GM18870 (cell line): ENCODE data around the gene KSR2.
"Not testable (repeated sequence)": the region's sequence is repeated elsewhere in the genome, so short reads cannot be mapped to it uniquely, and the experiment has no call there.

Source experiments
- ATAC-seq: cut with Tn5 transposase; IDR thresholded peaks from one replicate; pipeline ENCODE4 v1.9.1; 2021; ENCODE audit warnings: moderate library complexity; ENCODE audit not compliant: unreplicated experiment

The KSR2 gene

DNA sequence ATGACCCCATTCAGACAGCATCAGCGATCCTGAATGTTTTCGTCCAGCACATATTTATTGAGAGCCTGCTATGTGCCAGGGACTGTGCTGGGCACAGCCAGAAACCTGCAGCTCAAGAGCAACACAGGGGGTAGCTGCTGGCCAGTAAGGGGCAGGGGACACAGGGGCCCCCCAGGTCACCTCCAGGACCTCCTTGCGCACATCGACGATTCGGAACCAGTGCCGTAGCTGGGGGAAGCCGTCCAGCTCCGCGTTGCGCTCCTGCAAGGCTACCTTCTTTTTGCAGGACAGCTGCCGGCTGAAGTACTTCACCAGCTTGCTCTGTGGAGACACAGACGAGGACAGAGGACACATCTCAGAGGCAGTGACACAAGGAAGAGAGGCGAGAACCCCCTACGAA is 108.7 kb downstream of the KSR2 start:
- no peak for ATAC-seq

DNA sequence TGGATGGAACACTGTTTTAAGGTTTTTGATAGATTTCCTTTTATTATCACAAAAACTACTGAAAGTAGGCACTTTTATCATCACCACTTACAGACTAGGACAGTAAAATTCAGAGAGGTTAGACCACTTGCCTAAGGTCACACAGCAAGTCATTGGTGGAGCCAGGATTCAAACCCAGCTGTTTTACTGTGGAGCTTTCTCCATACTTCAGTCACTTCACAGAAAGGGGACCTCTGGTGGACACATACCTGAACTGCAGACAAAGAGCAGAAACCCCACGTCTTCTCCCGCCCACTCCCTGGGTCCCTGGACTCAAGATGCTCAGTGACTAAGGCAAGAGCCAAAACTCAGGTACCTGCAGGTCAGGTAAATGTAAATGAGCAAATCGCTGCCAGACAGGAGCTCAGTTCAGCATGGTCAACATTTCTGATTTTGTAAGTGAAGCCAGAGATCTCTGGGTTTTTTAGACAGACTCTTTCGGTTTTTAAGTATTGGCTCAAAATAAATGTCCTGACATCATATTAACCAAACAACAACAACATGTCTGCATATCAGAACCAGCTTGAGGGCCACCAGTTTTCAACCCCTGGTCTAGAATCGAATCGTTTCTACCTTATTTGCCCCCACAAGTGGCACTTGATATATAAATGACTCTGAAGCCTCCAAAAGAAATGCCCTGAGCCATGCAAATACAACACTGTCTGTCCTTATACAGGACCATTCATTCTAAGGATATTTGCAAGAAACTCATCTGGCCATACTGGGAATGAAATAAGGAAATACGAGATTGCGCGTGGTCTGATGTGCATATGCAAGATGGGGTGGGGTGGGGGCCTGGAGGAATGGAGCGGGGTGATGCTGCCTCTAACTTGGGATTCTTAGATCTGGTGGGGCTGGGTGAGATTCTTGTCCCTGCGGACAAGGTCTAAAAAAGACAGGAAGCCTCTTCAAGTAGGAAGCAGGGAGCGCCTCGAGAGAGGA is 110.9 kb downstream of the KSR2 start:
- no peak for ATAC-seq

DNA sequence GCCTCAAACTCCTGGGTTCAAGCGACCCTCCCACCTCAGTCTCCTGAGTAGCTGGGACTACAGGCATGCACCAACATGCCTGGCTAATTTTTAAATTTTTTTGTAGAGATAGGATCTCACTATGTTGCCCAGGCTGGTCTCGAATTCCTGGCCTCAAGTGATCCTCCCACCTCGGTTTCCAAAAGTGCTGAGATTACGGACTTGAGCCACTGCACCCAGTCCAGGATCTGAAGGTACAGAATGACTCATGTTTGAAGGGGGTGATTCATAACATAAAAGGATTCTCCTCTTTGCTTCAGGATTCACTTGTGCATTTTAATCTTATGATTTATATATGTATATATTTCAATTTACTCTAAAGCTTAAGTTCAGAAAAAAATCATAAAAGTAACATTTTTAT is 111.7 kb downstream of the KSR2 start:
- not testable (repeated sequence) for ATAC-seq

DNA sequence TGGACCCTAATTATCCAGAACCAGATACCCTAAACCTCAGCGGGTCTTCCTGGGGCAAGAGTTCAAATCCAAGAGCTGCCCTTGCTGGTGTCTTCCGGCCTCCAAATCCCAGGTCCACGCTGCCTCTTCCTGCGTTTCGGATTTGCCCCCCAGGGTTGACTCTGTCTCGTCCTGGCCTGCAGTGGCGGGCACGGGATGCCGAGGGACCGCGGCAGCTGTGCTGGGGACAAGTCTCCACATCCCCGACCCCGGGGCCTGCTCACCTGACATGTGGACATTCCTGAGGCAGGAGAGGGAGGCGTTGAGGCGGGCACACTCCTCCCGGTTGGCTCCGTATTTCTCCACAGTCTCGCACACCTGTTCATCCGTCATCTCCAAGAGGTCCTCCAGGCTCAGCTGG is 113.6 kb downstream of the KSR2 start:
- ATAC-seq = no peak

DNA sequence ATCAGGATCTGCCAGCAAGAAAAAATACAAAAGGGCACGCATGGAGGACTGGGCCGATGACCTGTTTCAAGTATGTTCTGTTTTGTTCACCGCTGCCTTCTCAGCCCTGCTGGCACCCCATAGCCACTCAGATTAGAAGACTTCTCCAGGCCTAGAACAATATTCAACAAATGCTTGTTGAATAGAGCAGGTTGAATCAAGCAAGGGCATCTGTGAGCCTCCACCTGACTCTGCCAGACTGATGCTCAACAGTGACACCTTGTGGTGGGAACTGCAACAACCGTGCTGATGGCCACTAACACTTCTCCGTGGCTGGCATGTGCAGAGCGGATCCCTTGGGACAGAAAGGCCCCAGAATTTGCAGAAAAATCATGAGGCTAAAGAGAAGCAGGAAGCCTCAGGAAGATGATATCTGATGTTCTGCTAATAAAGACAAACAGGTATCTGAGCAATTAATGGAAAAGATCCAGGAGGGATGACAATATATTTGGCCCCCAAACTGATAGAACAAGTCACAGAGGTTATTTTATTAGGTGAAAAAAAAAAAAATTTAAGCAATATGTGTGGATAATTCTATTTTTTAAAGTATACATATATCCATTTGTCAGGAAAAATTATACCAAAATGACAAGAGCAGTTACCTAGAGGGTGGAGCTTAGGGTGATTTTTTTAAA is 114.3 kb downstream of the KSR2 start:
- no peak for ATAC-seq

DNA sequence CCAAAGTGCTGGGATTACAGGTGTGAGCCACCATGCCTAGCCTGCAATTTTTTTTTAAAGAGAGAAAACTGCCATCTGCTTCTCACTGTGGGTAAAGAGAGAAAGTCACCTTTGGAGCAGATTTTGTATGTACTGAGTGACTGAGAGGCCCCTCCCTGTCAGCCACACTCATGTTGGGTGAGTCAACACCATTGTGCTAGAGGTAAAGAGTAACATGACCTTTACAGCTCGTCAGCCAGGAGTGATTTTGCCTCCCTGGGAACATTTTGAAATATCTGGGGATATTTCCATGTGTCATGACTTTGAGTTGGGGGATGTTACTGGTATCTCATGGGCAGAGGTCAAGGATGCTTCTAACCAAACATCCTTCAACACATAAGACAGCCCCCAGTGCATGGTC is 115.2 kb downstream of the KSR2 start:
- no peak for ATAC-seq

DNA sequence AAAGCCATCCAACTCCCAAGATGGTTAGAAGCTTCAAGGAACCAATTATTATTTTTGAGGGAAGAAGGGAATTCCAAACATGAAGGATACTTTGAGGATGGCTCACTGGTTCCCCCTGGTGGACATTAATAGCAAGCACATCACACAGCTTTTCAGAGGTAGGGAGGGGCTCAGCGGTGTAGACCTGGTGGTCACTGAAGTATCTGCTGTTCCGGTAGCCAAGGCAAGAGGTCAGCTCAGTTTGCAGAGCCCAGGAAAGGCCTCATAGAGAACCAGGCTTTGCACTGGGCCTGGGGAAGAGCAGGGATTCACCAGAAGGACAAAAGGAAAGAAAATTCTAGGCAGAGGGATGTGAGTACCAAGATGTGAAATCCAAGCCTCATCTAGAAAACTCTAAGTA is 118.7 kb downstream of the KSR2 start:
- no peak for ATAC-seq

DNA sequence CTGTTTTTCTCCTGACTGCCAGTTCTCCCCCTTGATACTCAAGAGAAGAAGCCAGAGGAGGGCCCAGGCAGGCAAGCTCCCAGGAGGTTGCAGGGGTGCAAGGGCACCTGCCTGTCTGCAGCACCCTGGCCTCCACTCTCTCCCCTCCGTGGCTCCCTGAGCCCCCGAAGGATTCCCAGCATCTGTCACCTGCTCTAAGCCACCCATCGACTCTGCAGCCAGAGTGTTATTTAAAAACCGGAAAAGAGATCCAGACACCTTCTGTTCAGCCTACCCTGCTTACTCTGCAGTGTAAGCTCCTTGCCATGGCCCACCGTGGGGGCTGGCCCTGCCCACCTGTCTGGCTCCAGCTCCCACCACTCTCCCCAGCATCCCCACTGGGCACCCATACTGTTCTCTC is 121.4 kb downstream of the KSR2 start:
- no peak for ATAC-seq

DNA sequence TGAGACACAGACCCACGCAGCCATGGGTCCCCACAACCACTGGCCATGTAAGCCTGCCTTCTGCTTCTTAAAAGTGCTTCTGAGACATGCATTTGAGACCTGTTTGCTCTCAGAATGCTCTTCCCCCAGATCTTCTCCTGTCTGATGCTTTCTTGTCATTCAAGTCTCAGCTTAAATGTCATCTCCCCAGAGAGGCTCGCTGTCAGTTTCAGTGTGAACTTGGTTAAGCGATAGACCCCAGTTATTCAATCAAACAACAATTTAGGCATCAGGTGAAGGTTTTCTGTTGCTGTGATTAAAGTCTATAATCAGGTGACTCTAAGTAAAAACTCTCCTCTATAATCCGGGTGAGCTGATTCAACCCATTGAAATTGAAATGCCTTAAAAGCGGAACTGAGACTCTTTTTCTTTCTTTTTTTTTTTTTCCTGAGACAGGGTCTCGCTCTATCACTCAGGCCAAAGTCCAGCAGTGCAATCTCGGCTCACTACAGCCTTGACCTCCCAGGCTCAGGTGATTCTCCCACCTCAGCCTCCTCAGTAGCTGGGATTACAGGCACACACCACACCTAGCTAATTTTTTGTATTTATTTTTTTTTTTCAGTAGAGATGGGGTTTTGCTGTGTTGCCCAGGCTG is 123.4 kb downstream of the KSR2 start:
- ATAC-seq = no peak

DNA sequence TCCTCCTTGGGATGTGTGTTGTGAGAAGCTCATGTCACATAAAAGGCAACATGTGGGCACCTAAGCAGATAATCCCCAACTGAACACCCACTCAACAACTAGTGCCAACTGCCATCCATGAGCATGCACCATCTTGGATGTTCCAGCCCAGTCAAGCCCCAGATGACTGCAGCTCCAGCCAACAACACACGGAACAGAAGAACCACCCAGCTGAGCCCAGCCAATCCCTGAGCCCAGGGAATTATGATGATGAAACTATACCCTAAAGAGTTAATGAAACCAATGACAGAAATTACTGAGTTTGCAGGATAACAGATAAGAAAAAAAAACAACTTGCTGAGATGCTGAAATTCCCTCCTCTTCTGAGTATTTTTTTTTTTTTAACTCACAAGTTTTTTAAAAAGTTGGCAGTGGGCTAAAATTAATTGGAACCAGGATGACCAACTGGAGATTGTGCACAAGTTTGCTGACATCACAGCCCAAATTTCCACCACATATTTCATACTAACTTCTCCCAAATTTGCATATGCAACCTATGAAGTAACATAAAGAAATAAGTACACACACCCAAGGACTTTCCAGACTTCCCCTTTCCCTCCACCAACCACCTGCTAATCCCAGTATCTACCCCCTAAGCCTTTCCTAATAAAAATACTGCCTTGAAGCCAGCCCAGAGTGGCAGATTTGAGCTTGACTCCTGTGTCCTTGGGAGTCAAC is 124.5 kb downstream of the KSR2 start:
- ATAC-seq = no peak

DNA sequence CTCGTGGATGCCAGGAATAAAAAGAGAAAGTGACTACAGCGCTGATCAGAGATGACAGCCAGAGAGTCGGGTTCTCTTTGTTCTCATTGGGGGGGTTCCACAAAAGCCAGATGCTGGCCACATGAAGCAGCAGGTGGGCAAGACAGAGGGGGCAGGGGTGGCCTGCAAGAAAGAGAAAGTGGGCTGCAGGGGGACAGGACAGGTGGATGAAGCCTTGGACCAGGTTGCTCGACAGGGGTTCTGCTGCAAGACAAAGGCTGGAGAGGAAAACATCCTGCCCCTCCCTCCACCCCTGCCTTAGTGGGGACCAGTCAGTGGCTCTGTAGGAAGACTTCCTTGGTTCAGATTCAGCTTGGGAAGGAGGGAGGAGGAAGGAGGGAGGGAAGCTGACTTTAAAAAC is 126.2 kb downstream of the KSR2 start:
- no peak for ATAC-seq

DNA sequence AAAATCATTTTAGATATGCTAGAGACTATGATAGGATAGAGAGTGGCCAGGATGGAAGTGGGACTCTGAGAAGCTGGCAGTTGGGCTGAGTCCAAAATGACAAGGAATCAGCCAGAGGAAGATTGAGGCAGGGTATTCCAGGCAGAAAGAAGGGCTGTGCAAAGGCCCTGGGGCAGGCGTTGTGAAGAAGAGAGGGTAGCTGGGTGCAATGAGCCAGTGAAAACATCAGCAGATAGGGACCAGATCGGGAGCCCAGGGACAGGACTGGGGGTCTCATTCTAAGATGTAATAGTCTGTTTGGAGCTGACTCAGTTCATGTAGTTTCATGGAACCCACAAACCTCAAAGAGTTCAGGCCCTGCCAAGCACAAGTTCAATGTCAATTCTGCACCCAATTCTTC is 126.6 kb downstream of the KSR2 start:
- no peak for ATAC-seq

DNA sequence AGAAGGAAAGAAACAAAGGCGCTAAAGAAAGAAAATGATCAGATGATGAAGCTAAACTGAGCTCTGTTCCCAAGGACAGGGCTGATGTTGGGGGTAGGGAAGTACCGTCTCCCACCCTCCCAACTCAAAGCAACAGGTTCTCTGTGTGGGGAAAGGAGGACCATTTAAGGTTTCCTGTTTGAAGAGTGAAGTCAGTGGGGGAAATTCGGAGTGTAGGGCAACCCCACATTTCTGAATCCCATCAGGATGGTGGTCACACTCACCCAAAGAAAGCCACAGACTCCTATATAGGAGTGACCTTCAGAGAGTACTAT is 131.1 kb downstream of the KSR2 start:
- no peak for ATAC-seq

DNA sequence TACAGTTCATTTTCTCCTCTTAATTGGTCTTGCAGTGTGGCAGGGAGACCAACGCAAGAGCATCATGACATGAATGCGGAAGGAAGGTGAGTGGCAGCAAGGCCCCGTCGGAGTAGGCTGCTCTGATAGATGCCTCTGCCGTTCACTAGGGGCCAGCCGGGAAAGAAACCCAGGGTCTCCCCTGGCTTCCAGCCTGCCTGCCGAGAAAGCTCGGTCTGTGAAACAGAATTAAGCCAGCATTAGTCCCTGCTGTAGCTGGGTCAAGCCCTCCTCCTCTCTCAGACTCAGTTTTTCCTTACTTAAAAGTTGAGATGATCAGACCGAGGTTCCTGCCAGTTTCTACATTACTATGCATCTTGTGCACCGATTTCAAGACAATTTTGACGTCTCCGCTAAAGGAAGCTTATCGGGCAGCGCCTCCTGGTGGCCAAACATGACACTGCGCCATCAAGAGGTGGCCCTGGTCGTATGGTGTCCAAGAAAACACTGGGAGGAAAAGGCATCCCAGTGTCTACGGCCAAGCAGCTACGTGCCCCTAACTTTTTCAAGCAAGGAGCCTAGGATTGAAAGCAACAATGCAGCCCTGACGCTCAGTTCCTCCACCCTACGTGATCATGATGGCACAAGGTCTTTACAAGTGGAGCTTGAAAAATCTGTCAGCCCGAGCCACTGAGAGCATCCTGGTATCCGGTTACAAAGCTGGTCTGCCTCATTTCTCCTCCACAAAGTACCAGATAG is 131.6 kb downstream of the KSR2 start:
- ATAC-seq = no peak

DNA sequence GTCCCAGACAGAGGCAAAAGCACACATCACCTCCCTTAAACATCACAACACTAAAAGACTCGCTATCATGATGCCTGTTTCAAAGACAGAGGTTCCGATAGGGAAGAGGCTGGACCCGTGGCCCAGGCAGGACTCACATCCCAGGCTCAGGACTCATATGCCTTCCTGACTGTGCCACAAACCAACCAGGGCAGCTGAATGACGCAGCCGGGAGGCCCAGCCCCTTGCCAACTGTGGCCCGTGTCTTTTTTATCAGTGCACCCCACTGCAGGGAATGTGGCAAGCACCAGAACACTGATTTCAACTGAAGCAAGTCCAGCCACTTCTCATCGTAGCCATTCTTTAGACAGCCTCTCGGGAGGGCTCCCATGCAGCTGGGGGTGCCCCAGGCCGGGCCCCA is 132.3 kb downstream of the KSR2 start:
- no peak for ATAC-seq

DNA sequence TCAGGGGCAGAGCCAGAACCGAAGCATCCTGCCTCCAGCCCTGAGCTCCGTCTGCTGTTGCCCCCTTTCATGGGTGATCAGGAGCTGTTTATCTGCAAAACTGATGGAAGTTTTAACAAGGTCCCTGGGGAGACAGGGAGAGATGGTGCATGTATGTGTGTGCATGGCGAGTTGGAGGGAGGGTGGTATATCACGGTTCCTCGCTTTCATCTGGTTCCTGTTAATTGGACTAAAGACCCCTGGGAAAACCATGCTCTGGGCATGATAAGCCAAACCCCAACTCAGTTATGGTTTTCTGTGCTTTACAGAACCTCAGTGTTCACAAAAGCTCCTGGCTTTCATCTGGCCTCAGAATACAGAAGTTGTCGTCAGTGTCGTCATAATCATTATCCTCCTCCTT is 133.6 kb downstream of the KSR2 start:
- no peak for ATAC-seq

DNA sequence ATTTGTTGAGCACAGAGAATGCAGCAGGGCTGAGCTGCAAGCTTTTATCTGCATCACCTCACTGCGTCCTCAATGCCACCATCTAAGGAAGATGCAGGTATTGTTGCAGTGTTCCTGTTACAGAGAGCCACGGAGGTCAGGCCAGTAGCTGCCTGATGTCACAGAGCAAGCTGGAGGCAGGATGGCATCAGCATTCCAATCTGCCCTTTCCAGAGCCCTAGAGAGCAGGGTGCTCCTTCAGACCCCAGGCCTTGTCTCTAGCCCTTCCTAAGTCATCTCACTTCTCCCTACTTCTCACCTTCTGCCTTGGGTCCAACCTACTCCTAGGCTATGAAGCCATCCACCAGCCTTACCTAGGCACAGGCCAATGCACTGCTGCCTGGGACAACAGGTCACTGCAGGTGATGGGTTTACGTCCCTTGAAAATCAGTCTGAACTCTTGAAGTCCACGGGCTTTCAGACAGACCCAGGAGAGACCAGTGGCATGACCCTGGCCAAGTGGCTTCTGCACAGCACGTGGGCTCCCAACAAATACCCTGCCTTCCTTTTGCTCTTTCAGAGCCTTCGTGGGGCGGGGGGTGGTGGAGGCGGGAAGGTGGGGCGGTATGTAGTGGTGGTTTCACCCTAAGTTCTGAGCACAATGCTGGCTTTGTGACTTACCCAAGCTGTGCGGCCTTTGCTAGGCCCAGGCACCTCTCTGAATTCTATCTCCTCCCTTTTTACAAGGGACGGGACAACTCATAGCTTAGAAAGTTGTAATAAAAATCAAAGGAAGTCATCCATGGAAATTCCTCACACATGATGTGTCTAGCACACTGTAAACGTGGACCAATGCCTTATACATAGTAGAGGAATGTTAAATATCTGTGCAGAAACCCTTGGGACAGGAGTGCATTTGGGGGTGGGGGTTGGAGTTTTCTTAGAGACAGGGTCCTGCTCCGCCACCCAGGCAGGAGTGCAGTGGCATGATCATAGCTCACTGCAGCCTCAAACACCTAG is 136.0 kb downstream of the KSR2 start:
- no peak for ATAC-seq

DNA sequence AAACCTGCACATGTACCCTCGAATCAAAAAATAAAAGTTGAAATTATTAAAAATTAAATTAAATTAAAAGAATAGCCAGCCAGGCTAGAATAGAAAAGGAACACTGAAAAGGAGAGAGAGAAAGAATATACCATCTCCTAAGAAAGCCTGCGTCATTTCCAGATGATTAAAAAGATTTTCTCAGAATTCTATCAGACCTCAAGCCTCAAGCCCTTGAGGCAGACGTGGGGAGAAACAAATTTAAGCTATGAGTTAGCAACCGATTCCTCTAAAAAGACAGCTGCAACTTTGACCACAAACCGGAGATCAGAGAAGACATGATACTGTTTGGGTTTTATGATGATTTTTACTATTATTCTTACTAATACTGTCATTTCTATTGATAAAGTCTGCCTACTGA is 138.3 kb downstream of the KSR2 start:
- ATAC-seq = no peak

DNA sequence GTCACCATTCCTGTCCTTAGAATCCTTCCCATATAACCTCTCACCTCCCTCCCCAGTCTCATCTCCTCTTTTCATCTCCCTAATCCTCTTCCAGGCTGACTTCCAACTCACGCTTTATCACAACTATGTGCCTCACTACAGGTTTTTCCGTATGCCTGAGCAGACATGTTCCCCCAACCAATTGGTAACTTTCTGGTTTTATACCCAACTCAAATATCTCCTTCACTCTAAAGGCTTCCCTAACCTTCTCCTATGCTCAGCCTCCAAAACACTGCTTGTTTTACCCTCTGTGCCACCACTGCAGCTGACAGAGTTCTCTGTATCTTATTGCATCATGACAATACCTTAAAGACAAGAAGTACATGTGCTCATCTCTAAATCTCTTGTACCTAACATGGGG is 139.7 kb downstream of the KSR2 start:
- no peak for ATAC-seq

DNA sequence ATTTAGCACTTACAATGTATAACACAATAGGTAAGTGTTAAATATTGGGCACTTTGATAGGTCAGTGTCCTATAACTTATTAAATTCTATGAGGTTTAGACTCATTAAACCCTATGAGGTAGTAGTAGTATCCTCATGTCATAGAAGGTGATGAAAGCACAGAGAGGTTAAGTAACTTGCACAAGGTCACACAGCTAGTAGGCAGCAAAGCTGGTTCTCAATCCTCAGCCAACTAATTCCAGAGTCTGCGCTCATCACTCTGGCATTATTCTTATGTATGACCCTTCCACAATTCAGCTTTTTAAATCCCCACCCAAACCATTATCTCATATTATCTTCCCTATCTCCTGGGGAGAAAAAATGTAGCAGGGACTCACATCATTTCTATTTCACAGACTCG is 141.1 kb downstream of the KSR2 start:
- ATAC-seq = no peak
